ENCODE results near the gene RAB27A.

RAB27A gene

DNA sequence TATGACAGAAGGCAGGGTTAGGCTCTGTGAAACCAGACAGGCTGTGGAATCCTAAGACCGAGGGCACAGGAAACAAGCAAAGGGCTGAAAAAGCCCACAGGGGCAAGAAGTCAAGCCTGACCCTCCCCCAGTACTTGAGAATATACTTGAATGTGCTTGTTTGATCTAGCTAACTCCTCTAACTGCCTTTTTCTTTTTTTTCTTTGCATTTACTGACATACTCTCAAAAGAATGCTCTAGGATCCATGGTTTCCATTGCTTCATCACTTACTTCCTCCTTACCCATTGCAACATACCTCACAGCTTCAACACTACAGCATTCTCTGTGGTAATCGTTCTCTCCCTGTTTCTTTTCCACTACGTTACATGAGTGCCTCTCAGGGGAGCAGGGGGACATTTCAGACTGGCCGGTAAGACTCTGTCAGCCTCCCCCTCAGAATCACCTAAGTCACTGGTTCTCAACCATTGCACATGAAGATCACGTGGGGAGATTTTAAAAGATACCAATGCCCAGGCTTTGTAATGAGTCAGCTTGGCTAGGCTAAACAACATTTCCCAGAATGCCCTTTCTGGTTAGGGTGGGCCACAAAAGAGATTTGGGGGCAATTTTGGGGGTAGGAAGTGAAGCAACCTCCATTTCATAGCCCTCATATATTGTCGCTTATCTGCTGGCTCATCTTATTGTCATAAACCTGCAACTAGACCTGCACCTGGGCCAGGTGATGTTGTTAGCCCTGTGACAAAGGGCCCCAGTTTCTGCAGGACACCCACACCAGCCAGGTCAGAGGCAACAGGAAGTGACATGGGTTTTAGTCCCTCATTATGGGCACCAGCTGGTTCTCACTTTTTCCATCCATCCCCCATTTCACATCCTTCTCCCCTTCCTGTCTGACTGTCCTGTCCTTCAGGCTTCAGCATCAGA lies 68.3 kb downstream of the RAB27A start:
- no peak for DNase-seq

DNA sequence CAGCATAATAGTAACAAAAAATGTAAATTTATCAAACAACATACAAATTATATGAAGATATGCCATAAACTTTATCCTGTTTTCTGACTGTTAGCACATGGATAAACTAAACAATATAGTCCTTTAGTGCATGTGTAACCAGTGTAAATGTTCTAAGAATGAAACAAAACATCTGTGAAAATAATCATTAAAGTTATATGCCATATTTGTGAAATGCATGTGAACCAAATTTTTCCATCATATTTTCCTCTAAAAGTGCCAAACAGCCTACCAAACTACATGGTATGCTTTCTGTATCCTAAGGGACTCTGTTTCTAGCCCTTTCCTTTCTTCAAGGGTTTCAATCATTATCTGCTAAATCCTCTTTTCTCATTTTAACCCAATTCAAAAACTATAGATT lies 69.0 kb downstream of the RAB27A start:
- DNase-seq = no peak

DNA sequence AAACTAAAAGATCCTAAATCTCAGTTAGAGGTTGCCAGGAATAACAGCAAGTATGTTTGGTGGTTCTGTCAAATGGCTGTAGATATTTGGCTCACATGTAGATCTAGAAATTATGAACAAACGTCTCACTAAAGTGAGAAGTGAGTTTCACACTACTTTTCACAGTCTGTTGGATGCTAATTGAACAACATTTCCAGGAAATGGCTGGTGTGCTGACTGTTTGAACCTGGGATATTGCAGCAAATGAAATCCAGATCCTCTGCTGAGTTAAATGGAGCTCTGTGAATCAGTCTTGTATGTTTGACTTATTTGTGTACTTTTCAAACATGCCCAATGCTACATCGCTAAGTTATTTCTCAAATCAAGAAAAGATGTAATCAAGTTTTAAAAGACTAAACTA lies 71.6 kb downstream of the RAB27A start:
- no peak for DNase-seq

DNA sequence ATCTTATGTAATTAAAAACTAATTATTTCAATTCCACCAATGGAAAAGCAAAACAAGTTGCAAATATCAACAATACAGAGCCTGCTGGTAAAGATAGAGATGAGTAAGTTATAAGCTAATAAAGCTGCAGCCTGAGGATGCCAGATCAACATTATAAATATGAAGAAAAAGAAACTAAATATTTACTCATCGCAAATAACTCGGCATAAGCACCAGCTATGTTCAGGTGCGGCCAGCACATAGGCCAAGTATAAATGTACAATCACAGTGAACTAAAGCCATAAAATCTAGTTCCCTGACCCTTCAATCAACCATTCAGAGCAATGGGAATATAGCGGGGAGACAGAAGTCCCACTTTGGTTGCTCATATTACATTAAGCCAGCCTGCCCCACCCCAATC lies 85.1 kb downstream of the RAB27A start:
- no peak for DNase-seq

DNA sequence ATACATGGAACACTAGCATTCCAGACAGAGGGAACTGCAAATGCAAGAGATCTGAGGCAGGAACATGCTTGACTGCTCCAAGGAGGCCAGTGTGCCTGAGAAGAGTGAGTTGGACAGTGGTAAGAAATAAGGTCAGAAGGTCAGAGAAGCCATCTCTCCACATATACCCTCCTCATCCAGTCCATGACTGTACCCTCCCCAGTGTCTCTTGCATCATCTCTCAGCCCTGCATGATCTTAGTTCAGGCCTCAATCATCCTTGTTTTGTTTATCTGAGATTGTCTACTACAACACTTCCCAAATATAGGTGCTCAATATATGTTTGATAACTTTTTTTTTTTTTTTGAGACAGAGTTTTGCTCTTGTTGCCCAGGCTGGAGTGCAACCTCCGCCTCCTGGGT lies 87.4 kb downstream of the RAB27A start:
- no peak for DNase-seq

DNA sequence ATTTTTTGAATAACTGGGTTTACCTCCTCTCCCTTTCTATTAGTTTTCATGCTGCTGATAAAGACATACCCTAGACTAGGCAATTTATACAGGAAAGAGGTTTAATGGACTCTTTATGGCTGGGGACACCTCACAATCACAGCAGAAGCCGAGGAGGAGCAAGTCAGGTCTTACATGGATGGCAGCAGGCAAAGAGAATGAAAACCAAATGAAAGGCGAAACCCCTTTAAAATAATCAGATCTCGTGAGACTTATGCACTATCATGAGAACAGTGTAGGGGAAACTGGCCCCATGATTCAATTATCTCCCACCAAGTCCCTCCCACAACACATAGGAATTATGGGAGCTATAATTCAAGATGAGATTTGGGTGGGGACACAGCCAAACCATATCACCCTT lies 90.9 kb downstream of the RAB27A start:
- no peak for DNase-seq

DNA sequence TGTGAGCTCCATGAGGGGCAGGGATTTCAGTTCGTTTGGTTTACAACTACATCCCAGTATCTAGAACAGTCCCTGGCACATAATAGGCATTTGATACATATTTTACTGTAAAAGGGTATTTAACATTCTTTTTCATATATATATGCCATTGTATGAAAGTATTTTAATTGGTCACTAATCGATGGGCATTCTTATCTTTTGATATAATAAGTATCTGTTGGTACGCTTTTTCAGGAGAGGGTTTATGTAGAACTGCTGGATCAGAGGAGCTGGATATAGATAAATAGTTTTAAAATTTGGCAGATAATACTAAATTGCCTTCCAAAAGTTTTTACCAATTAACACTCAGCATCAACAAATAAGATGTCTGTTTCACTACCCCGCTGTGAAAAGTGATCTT lies 91.9 kb downstream of the RAB27A start:
- no peak for DNase-seq

DNA sequence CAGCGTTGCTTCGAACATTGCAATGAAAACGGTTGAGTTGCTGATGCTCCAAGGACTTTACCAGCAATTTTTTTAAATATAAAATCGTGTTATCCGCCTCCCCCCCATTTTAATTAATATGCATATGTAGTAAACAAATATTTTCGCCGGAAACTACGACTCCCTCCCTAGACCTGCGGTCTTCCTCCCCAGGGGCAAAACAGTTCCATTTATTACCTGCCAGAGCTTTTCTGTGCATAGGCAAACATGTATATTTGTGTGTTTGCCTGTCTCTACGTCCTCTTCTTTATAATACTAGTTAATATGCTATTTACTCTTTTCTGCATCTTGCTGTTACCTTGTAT lies 92.3 kb downstream of the RAB27A start:
- no peak for DNase-seq

DNA sequence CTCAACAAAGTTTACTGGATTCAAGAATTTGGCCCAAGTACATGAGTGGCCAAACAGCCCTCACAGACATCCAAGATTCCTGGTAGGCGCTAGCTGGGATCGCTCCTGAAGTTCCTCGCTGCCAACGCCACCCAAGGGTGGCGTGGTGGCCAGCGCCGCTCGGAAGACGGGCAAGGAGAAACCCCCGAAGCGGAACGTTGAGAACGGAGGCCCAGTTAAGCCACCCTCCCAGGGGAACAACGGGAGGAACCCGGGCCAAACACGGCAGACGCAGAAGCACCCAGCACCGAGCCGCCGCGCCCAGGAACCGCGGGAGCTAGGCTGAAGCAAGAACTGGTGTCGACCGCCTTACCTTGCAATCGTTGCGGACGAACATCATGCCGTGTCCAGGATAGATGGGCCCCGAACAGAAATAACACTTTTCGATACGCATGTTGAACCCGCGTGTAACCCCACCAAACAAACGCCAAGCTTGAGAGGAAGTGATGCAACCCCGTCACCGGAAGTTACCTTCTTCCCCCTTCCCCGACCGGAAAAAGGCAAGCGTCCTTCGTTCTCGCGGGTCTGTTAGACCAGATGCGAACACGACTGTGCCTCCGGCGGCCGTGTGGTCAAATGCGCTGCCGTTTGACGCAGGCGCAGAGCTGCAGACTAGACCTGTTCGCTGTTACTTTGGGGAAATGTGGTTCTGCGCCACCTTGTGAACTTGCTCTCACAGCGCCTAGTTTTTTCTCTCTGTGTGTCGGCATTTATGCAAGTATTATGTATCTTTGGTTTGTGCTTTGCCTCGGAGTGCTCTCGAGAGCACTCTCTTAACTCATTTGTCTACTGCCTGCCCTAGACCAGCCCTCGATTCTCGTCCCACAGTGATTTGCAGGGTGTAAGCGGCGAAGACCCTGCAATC lies 92.9 kb downstream of the RAB27A start, which contains the start of gene RSL24D1:
Gene RSL24D1 (minus strand): TSS at position 484 of the 904 bp plus-strand sequence. CDS start 51 bp downstream, at position 433.
- peak; percentile 93 for DNase-seq

DNA sequence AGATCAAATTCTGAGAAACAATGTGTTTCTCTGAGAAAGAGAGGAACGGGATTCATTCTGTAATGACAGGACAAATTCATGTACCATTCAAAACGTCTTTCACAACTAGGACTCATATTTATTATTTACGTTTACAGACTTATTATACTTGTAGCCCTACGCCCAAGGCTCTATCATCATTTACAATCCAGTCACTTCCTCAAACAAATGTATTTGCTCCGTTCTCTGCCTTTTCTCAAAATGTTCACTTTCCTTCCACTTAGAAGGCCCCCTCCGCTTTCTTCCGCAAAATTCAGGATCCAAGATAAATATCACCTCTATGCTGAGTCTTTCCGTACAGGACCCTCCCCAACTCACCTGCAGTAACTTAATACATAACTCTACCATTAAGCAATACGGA lies 93.6 kb downstream of the RAB27A start:
- DNase-seq = no peak

DNA sequence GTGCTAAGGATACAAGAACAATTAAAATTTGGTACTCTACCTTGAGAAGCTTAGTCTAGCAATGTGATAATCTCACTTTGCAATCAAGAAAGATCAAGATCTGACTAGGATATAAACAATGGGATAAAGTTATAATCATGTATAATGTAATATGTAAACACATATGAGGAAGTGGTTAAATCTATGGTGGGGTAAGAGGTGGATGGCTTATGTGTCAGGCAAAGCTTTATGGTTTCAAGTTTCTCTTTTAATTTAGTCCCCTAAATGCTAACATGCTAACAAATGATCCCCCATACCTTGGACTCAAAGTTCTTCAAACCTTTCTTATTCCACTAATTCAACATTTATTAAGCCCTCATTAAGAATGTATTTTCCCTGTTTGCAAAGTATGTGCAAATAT lies 95.4 kb downstream of the RAB27A start:
- no peak for DNase-seq

DNA sequence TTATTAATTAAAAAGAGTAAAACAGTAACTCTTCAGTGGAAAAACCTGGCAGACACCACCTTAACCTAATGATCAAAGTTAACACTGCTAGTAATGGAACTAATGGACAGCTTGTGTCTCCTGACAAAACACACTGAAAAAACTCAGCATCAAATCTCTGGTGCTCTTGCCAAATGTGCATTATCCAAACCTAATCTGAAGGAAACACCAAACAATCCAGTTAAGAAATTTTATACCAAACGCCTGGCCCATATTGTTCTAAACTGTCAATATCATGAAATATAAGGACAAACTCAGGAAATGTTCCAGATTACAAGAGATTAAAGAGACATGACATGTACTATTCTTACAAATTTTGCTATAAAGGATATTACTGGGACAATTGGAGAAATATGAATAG lies 103.3 kb downstream of the RAB27A start:
- no peak for DNase-seq

DNA sequence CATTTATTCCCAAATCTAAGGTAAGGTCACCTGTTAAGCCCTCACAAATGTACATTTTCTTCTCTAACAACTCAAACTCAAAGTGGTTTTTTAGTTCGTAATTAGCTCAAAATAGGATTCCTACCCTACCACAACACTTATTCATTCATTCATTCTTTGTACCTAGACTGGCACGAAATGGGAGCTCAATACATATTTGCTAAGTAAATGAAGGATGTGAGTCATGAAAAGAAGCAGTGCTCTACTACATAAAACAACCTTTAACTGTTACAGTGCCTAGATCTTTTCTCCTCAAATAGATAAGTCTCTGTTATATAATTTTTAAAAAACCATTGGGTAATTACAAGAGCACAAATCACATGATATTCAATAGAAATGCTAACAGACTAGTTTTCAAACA lies 105.9 kb downstream of the RAB27A start:
- no peak for DNase-seq

DNA sequence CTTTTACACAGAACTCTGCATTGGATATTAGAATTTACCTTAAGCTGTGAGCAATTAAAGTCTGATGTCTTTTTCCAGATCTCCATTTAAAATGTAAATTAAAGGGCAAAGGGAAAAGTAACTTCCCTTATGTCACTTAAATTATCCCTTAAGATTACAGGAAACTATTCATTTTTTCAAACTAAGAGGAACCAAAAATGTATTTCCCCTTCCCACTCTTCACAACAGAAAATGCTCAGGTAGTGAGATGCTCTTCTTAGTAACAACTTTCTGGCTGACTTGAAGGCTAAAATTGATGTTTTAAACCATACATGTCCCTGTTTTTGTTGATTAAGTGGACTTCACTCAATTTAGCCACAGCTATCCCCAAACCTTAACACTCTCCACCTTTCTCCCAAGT lies 110.5 kb downstream of the RAB27A start:
- DNase-seq = no peak

DNA sequence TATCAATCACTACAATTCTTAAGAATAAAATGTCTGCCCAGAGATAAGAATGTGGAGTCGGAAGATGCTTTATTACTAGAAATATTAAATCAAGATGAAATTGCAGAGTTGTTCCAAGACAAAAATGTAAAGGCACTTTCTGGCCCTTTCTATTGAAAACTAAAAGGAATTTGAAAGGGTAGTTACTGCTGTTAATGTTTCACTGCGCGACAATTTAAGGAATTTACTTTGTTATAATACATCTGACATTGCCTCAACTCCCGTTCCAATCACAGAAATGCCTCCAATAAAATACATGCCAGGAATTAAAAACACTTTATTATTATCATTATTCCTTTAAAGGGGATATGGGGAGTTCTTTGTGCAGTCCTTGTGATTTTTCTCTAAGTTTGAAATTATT lies 119.3 kb downstream of the RAB27A start:
- no peak for DNase-seq

DNA sequence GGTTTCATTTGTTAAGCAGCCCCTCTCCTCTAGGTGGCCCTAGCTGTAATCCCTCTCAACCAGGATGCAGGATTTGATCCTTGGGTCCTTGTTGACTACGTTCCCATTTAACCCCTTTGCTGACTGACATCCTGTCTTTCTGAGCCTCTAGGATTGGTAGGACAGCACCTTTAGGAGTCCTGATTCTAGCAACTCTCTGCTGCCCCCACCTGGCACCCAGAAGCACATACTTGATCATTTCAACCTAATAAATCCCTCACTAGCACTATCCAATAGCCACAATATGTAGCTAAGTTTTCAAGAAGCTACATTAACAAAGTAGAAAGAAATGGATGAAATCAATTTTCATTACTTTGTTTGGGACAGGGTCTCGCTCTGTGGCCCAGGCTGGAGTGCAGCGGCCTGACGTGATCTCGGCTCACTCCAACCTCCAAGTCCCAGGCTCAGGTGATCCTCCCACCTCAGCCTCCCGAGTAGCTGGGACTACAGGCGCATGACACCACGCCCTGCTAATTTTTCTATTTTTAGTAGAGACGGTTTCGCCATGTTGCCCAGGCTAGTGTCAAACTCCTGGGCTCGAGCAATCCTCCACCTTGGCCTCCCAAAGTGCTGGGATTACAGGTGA lies 121.2 kb downstream of the RAB27A start:
- DNase-seq = peak; percentile 1

DNA sequence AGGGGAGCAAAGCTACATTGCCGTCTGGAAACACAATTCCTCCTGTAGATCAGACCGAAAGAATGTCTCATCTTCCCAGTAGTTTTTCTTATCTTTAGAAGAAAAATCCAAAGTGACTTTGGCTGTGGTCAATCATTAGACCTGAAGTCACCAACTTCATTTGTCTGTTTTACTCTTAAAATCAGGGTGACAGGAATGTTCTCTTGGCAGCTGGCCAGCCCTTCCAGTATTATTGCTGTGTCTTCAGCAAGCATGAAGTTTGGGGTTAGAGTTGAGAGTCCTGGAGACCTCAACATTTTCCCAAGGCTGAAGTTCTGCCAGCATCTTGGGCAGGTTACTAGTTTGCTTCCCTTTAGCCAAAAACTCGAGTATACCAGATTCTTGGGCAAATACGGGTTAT lies 125.3 kb downstream of the RAB27A start:
- DNase-seq = no peak

Measured in NCI-H1092 (cell line).